ENCODE measurements around the gene MTTP.

- TF ChIP-seq, protein P1, sequence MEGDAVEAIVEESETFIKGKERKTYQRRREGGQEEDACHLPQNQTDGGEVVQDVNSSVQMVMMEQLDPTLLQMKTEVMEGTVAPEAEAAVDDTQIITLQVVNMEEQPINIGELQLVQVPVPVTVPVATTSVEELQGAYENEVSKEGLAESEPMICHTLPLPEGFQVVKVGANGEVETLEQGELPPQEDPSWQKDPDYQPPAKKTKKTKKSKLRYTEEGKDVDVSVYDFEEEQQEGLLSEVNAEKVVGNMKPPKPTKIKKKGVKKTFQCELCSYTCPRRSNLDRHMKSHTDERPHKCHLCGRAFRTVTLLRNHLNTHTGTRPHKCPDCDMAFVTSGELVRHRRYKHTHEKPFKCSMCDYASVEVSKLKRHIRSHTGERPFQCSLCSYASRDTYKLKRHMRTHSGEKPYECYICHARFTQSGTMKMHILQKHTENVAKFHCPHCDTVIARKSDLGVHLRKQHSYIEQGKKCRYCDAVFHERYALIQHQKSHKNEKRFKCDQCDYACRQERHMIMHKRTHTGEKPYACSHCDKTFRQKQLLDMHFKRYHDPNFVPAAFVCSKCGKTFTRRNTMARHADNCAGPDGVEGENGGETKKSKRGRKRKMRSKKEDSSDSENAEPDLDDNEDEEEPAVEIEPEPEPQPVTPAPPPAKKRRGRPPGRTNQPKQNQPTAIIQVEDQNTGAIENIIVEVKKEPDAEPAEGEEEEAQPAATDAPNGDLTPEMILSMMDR (IDR thresholded peaks at IDR 0.05), result no peak
- no peak for TF ChIP-seq POLR2A (IDR thresholded peaks at IDR 0.05)
These were observed 53.4 kb downstream of the MTTP start for GRCh38 chr4:99628040-99628439.
